Stimulated activated CD8-positive, alpha-beta memory T cell treated with anti-CD3 and anti-CD28 coated beads, Interleukin-4, amount 100 ng/mL, for 1 hour (primary cell): Measurements from ENCODE around the gene DNAH11.
"Not testable (repeated sequence)": the region's sequence is repeated elsewhere in the genome, so short reads cannot be mapped to it uniquely, and the experiment has no call there.

ENCODE experiments used
- DNase-seq, 2 donors: peaks; one replicate each; pipeline ENCODE4 v3.0.0-alpha.2; 2020; ENCODE audit warnings: low read depth in 2 of 2, low spot score in 1 of 2

Gene DNAH11

DNA sequence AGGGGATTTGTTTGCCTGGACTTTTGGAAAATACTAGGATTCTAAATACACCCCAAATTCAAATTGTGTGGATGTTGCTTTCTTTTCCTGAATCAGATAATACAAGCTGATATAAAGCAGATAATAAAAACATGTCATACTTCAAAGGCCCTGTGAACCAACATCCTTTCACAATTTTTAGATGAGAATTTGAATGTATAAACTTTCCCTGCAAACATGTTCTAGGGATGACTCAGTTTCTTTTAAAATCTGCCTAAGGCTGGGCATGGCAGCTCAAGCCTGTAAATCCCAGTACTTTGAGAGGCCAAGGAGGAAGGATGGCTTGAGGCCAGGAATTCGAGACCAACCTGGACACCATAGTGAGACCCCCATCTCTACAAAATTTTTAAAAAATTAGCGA lies 340.7 kb downstream of the DNAH11 start:
- DNase-seq: not testable (repeated sequence)

DNA sequence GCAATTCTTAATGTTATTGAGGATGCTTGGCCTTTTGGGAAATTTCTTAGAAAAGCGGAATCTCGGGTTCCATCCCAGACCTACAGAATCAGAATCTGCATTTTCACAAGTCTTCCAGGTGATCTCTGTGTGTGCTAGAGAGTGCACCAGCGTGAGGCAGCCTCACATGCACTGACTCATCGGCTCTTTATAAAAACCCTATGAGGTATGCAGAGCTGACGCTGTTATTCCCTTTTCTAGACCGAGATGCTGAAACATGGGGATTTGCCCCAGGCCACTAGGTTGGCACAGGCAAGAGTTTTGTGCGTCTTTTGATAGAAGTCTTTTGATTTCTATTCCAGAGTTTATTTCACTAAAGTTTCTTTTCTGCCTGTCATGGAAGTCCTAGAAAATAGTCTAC lies 341.7 kb downstream of the DNAH11 start:
- DNase-seq: no peak

- DNase-seq: no peak
Measured at GRCh38 chr7:21886396-21886795, 343.6 kb downstream of the DNAH11 start.

GRCh38 chr7:21887353-21887752 lies 344.5 kb downstream of the DNAH11 start:
- DNase-seq: no peak

GRCh38 chr7:21887779-21888178 lies 344.9 kb downstream of the DNAH11 start:
- no peak for DNase-seq

- no peak for DNase-seq
Measured at GRCh38 chr7:21891291-21891690, 348.5 kb downstream of the DNAH11 start.

GRCh38 chr7:21893401-21893800 lies 350.6 kb downstream of the DNAH11 start:
- no peak for DNase-seq

DNA sequence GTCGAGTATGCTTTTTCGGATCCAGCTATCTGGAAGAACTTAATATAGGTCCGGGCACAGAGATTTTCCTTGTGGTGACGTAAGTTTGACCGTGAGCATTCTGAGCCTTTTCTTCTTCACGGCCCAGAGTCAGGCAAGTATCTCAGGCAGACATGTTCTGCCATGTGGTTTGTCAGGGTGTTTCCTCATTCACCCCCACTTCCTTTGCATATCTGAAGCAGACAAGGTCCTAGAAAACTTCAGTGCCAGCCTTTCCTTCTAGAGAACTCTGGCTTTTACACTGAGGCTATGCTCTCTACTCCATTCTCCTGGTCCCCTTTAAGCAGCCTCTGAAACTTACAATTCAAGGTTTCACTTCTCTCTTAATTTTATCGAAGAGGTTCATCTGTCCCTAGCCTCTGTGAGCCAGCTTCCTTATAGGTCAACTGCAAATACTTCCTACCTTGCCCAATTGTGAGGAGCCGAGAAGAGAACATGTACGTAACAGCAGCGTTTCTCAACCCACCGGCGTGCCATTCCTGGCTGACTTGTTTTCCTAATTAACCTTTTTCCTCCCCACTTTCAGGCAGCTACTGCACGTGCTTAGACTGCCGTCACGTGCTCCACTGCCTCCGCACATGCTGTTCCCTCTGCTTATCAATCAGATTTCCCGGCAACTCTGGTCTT lies 355.6 kb downstream of the DNAH11 start:
- no peak for DNase-seq

- DNase-seq: no peak
Measured at GRCh38 chr7:21902240-21902639, 359.4 kb downstream of the DNAH11 start.

GRCh38 chr7:21903020-21903786 lies 360.4 kb downstream of the DNAH11 start:
- no peak for DNase-seq

DNA sequence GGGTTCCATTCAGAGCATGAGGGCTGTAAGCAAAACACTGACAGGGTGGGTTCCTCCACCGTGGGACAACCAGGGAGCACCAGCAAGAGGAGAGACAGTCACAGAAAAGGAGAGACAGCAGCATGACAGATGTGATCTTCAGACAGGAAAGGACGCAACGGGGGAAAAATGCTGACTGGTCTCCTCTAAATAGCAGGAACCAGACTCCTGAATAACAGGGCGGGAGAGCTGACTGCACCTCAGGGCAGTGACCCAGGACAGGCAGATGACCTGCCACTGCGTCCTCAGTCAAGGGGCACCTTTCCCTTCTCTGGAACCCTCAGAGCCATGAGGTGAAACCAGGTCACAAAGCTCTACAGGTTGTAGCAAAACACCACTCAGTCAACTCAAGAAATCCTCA lies 365.9 kb downstream of the DNAH11 start:
- DNase-seq: no peak

DNA sequence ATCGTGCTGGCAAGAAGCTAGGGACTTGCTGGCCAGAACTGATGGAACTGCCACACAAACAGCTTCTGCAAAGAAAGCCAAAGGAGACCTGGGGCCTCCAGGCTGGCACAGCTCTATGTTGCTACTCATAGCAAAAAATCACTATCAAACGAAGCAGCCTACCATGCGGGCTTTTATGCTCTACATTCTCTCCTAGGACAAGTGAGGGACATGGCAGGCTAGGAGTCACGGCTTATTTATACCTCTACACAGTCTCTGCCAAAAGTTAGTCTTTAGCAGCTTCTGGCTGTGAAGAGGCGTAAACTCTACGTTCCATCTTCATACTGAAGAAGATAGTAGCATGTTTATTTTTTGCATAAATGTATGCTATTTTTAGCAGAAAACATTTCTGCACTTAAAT lies 367.4 kb downstream of the DNAH11 start:
- DNase-seq: no peak

DNA sequence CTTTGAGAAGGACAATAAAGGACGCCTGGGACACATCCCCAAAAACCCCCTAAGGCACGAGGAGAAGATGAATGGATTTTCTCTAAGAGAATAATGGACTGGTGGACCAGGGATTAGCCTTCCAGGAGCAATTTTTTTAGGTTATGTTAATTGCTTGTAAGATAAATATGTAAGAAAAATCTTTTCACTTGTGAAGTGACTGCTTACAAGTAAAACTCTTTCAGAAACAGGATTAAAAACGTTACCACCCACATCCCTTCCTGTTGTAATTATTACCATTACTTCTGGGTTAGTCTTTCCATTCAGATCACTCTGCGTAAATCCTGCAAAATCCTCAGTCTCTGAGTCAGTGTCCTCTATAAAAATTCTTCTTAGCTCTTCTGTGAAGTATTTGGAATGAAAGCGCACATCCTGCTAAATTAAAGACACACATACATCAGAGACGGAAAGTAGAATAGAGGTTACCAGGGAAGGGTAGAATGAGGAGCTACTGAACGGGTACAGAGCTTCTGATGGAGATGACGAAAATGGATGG lies 368.6 kb downstream of the DNAH11 start:
- DNase-seq: no peak

GRCh38 chr7:21912305-21912704 lies 369.5 kb downstream of the DNAH11 start:
- DNase-seq: no peak

GRCh38 chr7:21912931-21913780 lies 370.3 kb downstream of the DNAH11 start:
- DNase-seq: no peak

DNA sequence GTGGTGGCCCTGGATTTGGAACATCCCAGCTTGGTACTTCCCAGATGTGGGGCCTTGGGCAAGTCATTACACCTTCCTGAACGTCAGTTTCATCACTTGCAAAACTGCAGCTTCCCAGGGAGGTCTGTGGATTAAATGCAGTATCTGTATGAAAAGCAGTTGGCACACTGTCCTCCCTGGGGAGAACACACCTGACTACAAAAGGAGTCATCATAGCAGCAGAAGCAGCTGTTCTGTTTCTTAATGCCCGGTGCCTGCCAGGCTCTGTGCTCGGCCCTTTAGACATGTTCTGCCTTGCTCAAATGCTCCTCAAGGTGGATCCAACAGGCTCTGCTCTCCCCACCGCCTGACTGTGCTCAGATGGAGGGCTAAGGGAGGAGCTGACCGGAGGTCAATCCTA lies 371.8 kb downstream of the DNAH11 start:
- no peak for DNase-seq

GRCh38 chr7:21915140-21915539 lies 372.3 kb downstream of the DNAH11 start:
- DNase-seq: no peak

- no peak for DNase-seq
Measured at GRCh38 chr7:21916176-21916575, 373.3 kb downstream of the DNAH11 start.

GRCh38 chr7:21916629-21917028 lies 373.8 kb downstream of the DNAH11 start:
- no peak for DNase-seq

GRCh38 chr7:21918216-21918615 lies 375.4 kb downstream of the DNAH11 start:
- no peak for DNase-seq

DNA sequence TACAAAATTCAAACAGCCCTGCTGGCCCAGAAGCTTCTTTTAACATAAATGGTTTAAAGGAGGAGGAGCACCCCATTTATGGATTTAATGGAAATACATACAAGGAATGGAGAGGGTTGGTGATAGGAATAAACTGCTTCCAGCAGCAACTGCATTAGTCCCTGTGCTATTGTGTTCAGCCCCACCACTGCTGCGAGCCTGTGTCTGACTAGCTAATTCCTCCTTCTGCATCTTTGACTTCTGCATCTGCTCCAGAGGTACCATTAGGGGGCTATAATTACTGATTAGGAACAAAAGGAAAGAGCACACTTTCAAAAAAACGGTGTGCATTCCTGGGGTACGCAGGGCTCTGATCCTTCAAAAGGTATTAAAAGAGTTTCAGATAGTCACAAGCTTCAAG lies 378.1 kb downstream of the DNAH11 start:
- DNase-seq: no peak

- no peak for DNase-seq
Measured at GRCh38 chr7:21922605-21923004, 379.8 kb downstream of the DNAH11 start.
